Sigmoid colon (tissue), 4 donors: Measurements from ENCODE around the gene GPR21.

ENCODE experiments used
- EP300 ChIP-seq, 4 donors: sonication (generic); formaldehyde crosslinking; IDR thresholded peaks; one replicate each; pipeline ENCODE4 v1.6.1; 2017; ENCODE audit warnings: antibody characterized with exemption in 4 of 4
- POLR2AphosphoS5 ChIP-seq, 4 donors: sonication (generic); formaldehyde crosslinking; IDR thresholded peaks; one replicate each; pipeline ENCODE4 v1.6.1; 2017; ENCODE audit warnings: antibody characterized with exemption in 4 of 4
- TF ChIP-seq, protein P1 (sequence below), 4 experiments: fragments of 450-650 bp in 3 of 4; fragments of 200-600 bp in 1 of 4; IDR thresholded peaks; one replicate each; pipeline ENCODE4 v1.5.1; 2016 to 2019; ENCODE audit warnings: antibody characterized with exemption in 4 of 4, mild to moderate bottlenecking in 3 of 4, moderate library complexity in 2 of 4

DNA sequence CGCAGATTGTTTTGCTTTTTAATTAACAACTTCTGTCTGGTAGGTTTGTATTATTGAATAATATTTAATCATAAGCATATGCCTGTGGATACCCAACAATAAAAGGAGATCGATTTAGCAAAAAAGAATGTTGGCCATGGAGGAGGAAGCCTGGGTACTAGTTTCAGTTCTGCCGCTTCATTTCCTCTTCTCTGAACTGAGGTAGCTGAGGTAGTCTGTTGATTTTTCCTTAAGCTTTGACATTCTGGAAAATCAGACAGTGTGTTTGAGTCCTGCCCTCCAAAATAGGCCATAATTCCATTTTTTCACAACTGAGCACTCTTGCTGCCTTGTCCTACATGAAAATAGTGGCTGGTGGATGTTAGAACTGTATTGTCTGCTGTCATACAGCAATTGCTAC, 6.0 kb upstream of the GPR21 start:
- TF ChIP-seq EP300 (IDR thresholded peaks at IDR 0.05) (no peak), POLR2AphosphoS5 (IDR thresholded peaks at IDR 0.05) (no peak)
- TF ChIP-seq, protein P1, sequence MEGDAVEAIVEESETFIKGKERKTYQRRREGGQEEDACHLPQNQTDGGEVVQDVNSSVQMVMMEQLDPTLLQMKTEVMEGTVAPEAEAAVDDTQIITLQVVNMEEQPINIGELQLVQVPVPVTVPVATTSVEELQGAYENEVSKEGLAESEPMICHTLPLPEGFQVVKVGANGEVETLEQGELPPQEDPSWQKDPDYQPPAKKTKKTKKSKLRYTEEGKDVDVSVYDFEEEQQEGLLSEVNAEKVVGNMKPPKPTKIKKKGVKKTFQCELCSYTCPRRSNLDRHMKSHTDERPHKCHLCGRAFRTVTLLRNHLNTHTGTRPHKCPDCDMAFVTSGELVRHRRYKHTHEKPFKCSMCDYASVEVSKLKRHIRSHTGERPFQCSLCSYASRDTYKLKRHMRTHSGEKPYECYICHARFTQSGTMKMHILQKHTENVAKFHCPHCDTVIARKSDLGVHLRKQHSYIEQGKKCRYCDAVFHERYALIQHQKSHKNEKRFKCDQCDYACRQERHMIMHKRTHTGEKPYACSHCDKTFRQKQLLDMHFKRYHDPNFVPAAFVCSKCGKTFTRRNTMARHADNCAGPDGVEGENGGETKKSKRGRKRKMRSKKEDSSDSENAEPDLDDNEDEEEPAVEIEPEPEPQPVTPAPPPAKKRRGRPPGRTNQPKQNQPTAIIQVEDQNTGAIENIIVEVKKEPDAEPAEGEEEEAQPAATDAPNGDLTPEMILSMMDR (IDR thresholded peaks at IDR 0.05): no peak
